A549 (cell line): ENCODE results near the gene NCAM2.

ENCODE experiments used
- BHLHE40 ChIP-seq: IDR thresholded peaks from 2 replicates; pipeline ENCODE4 v1.6.1; 2012; ENCODE audit warnings: low read depth, low read length, inconsistent platforms
- EHMT2 ChIP-seq: fragments of 200-600 bp; sonication (generic); IDR thresholded peaks from 2 replicates; pipeline ENCODE4 v1.6.1; 2016; ENCODE audit warnings: antibody characterized with exemption, low read depth, mild to moderate bottlenecking, moderate library complexity
- FOSL2 ChIP-seq, 2 experiments: fragments of 450-650 bp in 1 of 2; fragments of >200 bp in 1 of 2; sonication (Bioruptor Twin) in 1 of 2; formaldehyde crosslinking; IDR thresholded peaks; 2 replicates each; pipeline versions ENCODE4 v1.5.0 to v1.6.1; 2016 to 2020; ENCODE audit warnings: mild to moderate bottlenecking in 1 of 2, moderate library complexity in 1 of 2
- MAZ ChIP-seq: fragments of 150-350 bp; IDR thresholded peaks from 2 replicates; pipeline ENCODE4 v1.6.1; 2014; ENCODE audit warnings: antibody characterized with exemption, low read depth, low read length, borderline replicate concordance
- TF ChIP-seq, protein P1 (sequence below): fragments of 150-350 bp; IDR thresholded peaks from 2 replicates; pipeline ENCODE4 v1.6.1; 2014; ENCODE audit warnings: low read depth, mild to moderate bottlenecking, low read length
- TF ChIP-seq, protein P2 (sequence below): fragments of >200 bp; sonication (Bioruptor Twin); formaldehyde crosslinking; IDR thresholded peaks from 3 replicates; pipeline ENCODE4 v1.5.1; 2016
- TF ChIP-seq, protein P3 (sequence below): IDR thresholded peaks from 2 replicates; pipeline ENCODE4 v1.6.1; 2012
- TF ChIP-seq, protein P4 (sequence below): fragments of 450-650 bp; IDR thresholded peaks from 2 replicates; pipeline ENCODE4 v1.6.1; 2014; ENCODE audit warnings: antibody characterized with exemption

DNA sequence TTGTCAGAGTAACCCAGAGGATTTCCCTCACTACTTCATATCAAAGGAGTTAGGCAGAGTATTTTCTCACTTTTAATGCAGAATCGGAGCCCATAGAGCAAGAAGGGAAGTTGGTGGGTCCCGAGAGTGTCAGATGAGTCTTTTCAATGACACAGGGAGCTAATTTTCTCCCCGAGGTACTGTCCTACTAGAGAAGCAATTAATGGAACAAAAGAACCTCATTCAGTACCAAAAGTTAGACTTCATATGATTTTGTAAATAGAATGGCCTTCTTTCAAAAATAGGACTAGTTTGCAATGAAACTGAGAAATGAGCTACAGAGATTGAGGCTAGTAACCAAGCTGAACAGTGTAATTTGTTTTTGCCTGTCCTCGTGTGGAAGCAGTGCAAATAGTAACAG, 3.9 kb downstream of the NCAM2 start:
- TF ChIP-seq, protein P1, sequence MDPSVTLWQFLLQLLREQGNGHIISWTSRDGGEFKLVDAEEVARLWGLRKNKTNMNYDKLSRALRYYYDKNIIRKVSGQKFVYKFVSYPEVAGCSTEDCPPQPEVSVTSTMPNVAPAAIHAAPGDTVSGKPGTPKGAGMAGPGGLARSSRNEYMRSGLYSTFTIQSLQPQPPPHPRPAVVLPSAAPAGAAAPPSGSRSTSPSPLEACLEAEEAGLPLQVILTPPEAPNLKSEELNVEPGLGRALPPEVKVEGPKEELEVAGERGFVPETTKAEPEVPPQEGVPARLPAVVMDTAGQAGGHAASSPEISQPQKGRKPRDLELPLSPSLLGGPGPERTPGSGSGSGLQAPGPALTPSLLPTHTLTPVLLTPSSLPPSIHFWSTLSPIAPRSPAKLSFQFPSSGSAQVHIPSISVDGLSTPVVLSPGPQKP: no peak
- TF ChIP-seq, protein P2, sequence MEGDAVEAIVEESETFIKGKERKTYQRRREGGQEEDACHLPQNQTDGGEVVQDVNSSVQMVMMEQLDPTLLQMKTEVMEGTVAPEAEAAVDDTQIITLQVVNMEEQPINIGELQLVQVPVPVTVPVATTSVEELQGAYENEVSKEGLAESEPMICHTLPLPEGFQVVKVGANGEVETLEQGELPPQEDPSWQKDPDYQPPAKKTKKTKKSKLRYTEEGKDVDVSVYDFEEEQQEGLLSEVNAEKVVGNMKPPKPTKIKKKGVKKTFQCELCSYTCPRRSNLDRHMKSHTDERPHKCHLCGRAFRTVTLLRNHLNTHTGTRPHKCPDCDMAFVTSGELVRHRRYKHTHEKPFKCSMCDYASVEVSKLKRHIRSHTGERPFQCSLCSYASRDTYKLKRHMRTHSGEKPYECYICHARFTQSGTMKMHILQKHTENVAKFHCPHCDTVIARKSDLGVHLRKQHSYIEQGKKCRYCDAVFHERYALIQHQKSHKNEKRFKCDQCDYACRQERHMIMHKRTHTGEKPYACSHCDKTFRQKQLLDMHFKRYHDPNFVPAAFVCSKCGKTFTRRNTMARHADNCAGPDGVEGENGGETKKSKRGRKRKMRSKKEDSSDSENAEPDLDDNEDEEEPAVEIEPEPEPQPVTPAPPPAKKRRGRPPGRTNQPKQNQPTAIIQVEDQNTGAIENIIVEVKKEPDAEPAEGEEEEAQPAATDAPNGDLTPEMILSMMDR: no peak
- TF ChIP-seq MAZ: no peak
- TF ChIP-seq, protein P3, sequence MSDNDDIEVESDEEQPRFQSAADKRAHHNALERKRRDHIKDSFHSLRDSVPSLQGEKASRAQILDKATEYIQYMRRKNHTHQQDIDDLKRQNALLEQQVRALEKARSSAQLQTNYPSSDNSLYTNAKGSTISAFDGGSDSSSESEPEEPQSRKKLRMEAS: no peak
- no peak for TF ChIP-seq FOSL2 (IDR thresholded peaks at IDR 0.05)
- no peak for TF ChIP-seq FOSL2 (CRISPR knock-in tag; IDR thresholded peaks at IDR 0.05)
- TF ChIP-seq EHMT2: no peak
- TF ChIP-seq, protein P4, sequence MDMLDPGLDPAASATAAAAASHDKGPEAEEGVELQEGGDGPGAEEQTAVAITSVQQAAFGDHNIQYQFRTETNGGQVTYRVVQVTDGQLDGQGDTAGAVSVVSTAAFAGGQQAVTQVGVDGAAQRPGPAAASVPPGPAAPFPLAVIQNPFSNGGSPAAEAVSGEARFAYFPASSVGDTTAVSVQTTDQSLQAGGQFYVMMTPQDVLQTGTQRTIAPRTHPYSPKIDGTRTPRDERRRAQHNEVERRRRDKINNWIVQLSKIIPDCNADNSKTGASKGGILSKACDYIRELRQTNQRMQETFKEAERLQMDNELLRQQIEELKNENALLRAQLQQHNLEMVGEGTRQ: no peak
- no peak for TF ChIP-seq BHLHE40
